Duodenal mucosa (tissue), 2 donors: ENCODE data around the gene MAIP1.

ENCODE experiments used
- H3K27ac ChIP-seq: one replicate; pipeline ENCODE4 v1.7.0; 2013; ENCODE audit warnings: low read depth, low read length
- H3K27me3 ChIP-seq, 2 donors: one replicate each; pipeline ENCODE4 v1.7.0; 2013; ENCODE audit warnings: low read length in 2 of 2, control low read depth in 1 of 2; ENCODE audit not compliant: insufficient read depth in 2 of 2, control insufficient read depth in 1 of 2
- H3K36me3 ChIP-seq, 2 donors: one replicate each; pipeline ENCODE4 v1.7.0; 2013; ENCODE audit warnings: low read length in 2 of 2, control low read depth in 1 of 2; ENCODE audit not compliant: insufficient read depth in 2 of 2, control insufficient read depth in 1 of 2
- H3K4me1 ChIP-seq, 2 donors: one replicate each; pipeline ENCODE4 v1.7.0; 2013; ENCODE audit warnings: low read length in 2 of 2, control low read depth in 1 of 2; ENCODE audit not compliant: insufficient read depth in 2 of 2, control insufficient read depth in 1 of 2
- H3K4me3 ChIP-seq, 2 donors: one replicate each; pipeline ENCODE4 v1.7.0; 2013; ENCODE audit warnings: low read length in 2 of 2, low read depth in 1 of 2
- H3K9ac ChIP-seq, 2 donors: one replicate each; pipeline ENCODE4 v1.7.0; 2013; ENCODE audit warnings: low read length in 2 of 2, low read depth in 1 of 2
- H3K9me3 ChIP-seq, 2 donors: one replicate each; pipeline ENCODE4 v1.7.0; 2013; ENCODE audit warnings: low read length in 2 of 2, control low read depth in 1 of 2; ENCODE audit not compliant: control insufficient read depth in 1 of 2

Gene MAIP1

DNA sequence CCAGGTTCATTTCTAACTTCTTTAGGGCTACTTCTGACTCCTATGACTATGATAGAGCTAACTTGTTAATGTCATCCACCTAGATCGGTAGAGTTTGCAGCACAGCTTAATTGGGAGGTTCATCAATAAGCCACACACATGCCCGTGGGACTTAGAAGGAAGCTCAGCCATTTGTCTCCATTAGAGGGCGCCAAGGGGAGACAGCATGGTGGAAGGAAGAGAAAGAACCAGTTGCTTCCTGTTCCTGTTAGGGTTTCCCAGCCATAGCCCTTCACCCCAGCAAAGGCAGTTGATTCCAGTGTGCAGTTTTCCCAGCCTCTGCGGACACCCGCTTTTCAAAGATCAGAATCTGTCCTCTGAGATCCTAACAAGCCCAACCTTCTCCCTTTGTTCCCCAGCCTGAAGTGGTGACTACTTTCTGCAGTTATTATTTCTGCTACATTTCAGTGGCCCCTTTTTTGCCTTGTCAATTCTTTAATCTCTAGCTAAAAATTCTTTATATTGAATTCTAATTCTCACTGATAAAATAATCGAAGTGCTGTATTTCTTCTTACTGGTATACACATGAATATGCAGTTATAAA is 30.3 kb downstream of the MAIP1 start:
- Histone ChIP-seq H3K9me3 (no peaks in the 10 kb centered on the region), H3K4me1 (no peaks in the 10 kb centered on the region), H3K4me3 (no peak overlapping the region), H3K36me3 (no peaks in the 10 kb centered on the region), H3K27me3 (no peaks in the 10 kb centered on the region), H3K27ac (no peak overlapping the region), H3K9ac (no peak overlapping the region)

GRCh38 chr2:199987586-199987985 is 32.2 kb downstream of the MAIP1 start:
- Histone ChIP-seq H3K27me3 (no peaks in the 10 kb centered on the region), H3K4me3 (no peak overlapping the region), H3K9me3 (no peaks in the 10 kb centered on the region), H3K36me3 (no peaks in the 10 kb centered on the region), H3K9ac (no peak overlapping the region), H3K27ac (no peak overlapping the region), H3K4me1 (no peaks in the 10 kb centered on the region)

DNA sequence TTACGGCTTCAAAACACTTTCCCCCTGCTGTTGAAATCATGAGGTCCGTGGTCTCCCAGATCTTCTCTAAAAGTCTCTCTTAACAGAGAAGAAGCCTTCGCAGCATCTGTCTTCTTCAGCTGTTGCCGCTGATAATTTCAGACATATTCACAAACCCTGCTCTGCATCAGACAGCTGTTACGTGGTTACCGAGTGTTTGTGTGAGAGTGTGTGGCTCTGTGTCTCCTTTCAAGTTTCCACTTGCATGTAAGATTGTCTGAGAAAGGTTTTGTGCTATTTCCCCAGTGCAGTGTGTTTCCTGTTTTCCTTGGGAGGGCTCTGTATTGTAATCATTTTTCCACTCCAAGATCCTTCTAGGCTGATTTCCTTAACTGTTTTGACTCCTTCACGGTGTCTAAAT is 32.8 kb downstream of the MAIP1 start:
- H3K4me1 ChIP-seq = no peaks in the 10 kb centered on the region
- no peak overlapping the region for H3K27ac ChIP-seq
- H3K4me3 ChIP-seq = no peak overlapping the region
- H3K36me3 ChIP-seq = no peaks in the 10 kb centered on the region
- no peaks in the 10 kb centered on the region for H3K27me3 ChIP-seq
- H3K9ac ChIP-seq = no peak overlapping the region
- no peaks in the 10 kb centered on the region for H3K9me3 ChIP-seq

GRCh38 chr2:199989822-199990221 is 34.4 kb downstream of the MAIP1 start:
- Histone ChIP-seq H3K4me1 (no peaks in the 10 kb centered on the region), H3K27me3 (no peaks in the 10 kb centered on the region), H3K4me3 (no peak overlapping the region), H3K9me3 (no peaks in the 10 kb centered on the region), H3K9ac (no peak overlapping the region), H3K36me3 (no peaks in the 10 kb centered on the region), H3K27ac (no peak overlapping the region)

GRCh38 chr2:199991691-199992090 is 36.3 kb downstream of the MAIP1 start:
- no peak overlapping the region for H3K4me3 ChIP-seq
- H3K36me3 ChIP-seq = no peaks in the 10 kb centered on the region
- H3K27ac ChIP-seq = no peak overlapping the region
- no peaks in the 10 kb centered on the region for H3K9me3 ChIP-seq
- no peaks in the 10 kb centered on the region for H3K27me3 ChIP-seq
- H3K4me1 ChIP-seq = no peaks in the 10 kb centered on the region
- H3K9ac ChIP-seq = no peak overlapping the region

DNA sequence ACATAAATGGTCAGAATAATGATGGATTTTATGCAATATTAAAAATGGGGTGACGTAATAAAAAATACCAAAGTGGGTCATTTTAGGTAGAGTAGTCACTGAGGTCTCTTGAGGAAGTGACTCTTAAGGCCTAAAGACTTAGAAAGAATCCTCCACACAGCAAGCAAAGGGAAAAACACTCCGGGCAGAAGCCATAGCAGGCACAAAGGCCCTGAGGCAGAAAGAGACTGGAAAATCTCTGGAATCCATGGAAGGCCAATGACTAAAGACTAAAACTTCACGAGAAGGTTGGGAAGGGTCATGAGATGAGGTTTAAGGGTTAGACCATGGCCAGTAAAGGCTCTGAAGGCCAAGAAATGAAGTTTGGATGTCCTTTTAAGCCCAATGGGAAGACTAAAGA is 36.9 kb downstream of the MAIP1 start:
- Histone ChIP-seq H3K9ac (no peak overlapping the region), H3K9me3 (no peaks in the 10 kb centered on the region)

GRCh38 chr2:199994371-199994770 is 39.0 kb downstream of the MAIP1 start:
- Histone ChIP-seq H3K4me1 (no peaks in the 10 kb centered on the region), H3K27ac (no peak overlapping the region), H3K9ac (no peak overlapping the region), H3K27me3 (no peaks in the 10 kb centered on the region), H3K9me3 (no peaks in the 10 kb centered on the region), H3K4me3 (no peak overlapping the region), H3K36me3 (no peaks in the 10 kb centered on the region)

More for the DNA sequence above, 36.9 kb downstream of the MAIP1 start:
- Histone ChIP-seq H3K4me1 (no peaks in the 10 kb centered on the region), H3K27ac (no peak overlapping the region), H3K27me3 (no peaks in the 10 kb centered on the region), H3K4me3 (no peak overlapping the region), H3K36me3 (no peaks in the 10 kb centered on the region)

GRCh38 chr2:199994896-199995295 is 39.5 kb downstream of the MAIP1 start:
- Histone ChIP-seq H3K27me3 (no peaks in the 10 kb centered on the region), H3K9ac (no peak overlapping the region), H3K9me3 (no peaks in the 10 kb centered on the region), H3K27ac (no peak overlapping the region), H3K4me3 (no peak overlapping the region), H3K36me3 (no peaks in the 10 kb centered on the region), H3K4me1 (no peaks in the 10 kb centered on the region)

GRCh38 chr2:199997296-199997695 is 41.9 kb downstream of the MAIP1 start:
- H3K4me1 ChIP-seq = no peaks in the 10 kb centered on the region
- H3K36me3 ChIP-seq = no peaks in the 10 kb centered on the region
- no peak overlapping the region for H3K27ac ChIP-seq
- no peak overlapping the region for H3K4me3 ChIP-seq
- no peaks in the 10 kb centered on the region for H3K27me3 ChIP-seq
- no peaks in the 10 kb centered on the region for H3K9me3 ChIP-seq
- no peak overlapping the region for H3K9ac ChIP-seq

GRCh38 chr2:199999166-199999565 is 43.8 kb downstream of the MAIP1 start:
- no peaks in the 10 kb centered on the region for H3K9me3 ChIP-seq
- no peaks in the 10 kb centered on the region for H3K4me1 ChIP-seq
- H3K27ac ChIP-seq = no peak overlapping the region
- H3K9ac ChIP-seq = no peak overlapping the region
- H3K27me3 ChIP-seq = no peaks in the 10 kb centered on the region
- no peaks in the 10 kb centered on the region for H3K36me3 ChIP-seq
- no peak overlapping the region for H3K4me3 ChIP-seq
